Measurements from ENCODE around the gene DUS3L. TPM values are rescaled to one million over a fixed set of nuclear protein-coding genes. Genes with fewer than 3 reads are reported as not detected.
"Not testable (repeated sequence)": the region's sequence is repeated elsewhere in the genome, so short reads cannot be mapped to it uniquely, and the experiment has no call there.

The DUS3L gene
- total RNA-seq, 1 donor from 2014 or later: 22.9 TPM

GRCh38 chr19:5800361-5801270 lies 9.7 kb upstream of the DUS3L start:
- no peak for DNase-seq (ENCODE audit: low read depth in 2 of 2)

GRCh38 chr19:5799247-5800241 lies 8.6 kb upstream of the DUS3L start:
- no peak for DNase-seq (ENCODE audit: low read depth in 2 of 2)

GRCh38 chr19:5798244-5798643 lies 7.3 kb upstream of the DUS3L start:
- no peak for DNase-seq (ENCODE audit: low read depth in 2 of 2)

GRCh38 chr19:5795382-5795919 lies 4.5 kb upstream of the DUS3L start:
- no peak for DNase-seq (ENCODE audit: low read depth in 2 of 2)

- DNase-seq (ENCODE audit: low read depth in 2 of 2): no peak
Measured at GRCh38 chr19:5793188-5793587, 2.2 kb upstream of the DUS3L start.

GRCh38 chr19:5792224-5792623 lies 1.3 kb upstream of the DUS3L start:
- DNase-seq (ENCODE audit: low read depth in 2 of 2): no peak

GRCh38 chr19:5789886-5790558 lies 941 bp downstream of the DUS3L start:
- DNase-seq (ENCODE audit: low read depth in 2 of 2): no peak

- no peak for DNase-seq (ENCODE audit: low read depth in 2 of 2)
Measured at GRCh38 chr19:5789351-5789761, 1.6 kb downstream of the DUS3L start.

GRCh38 chr19:5788422-5788821 lies 2.5 kb downstream of the DUS3L start:
- no peak for DNase-seq (ENCODE audit: low read depth in 2 of 2)

GRCh38 chr19:5787409-5788182 lies 3.4 kb downstream of the DUS3L start:
- DNase-seq (ENCODE audit: low read depth in 2 of 2): no peak

GRCh38 chr19:5786593-5787408 lies 4.2 kb downstream of the DUS3L start:
- no peak for DNase-seq (ENCODE audit: low read depth in 2 of 2)

GRCh38 chr19:5785423-5785822 lies 5.5 kb downstream of the DUS3L start:
- DNase-seq (ENCODE audit: low read depth in 2 of 2): no peak

GRCh38 chr19:5784581-5785147 lies 6.3 kb downstream of the DUS3L start, which contains the start of gene PRR22:
PRR22 (minus strand) TSS chr19:5784746; CDS start chr19:5784660, 86 bp downstream.
- no peak for DNase-seq (ENCODE audit: low read depth in 2 of 2)

- no peak for DNase-seq (ENCODE audit: low read depth in 2 of 2)
Measured at GRCh38 chr19:5782945-5783919, 7.7 kb downstream of the DUS3L start.

GRCh38 chr19:5782322-5782721 lies 8.6 kb downstream of the DUS3L start:
- DNase-seq (ENCODE audit: low read depth in 2 of 2): no peak

- DNase-seq (ENCODE audit: low read depth in 2 of 2): not testable (repeated sequence)
Measured at GRCh38 chr19:5780916-5781315, 10.0 kb downstream of the DUS3L start.

GRCh38 chr19:5778402-5778801 lies 12.6 kb downstream of the DUS3L start:
- DNase-seq (ENCODE audit: low read depth in 2 of 2): no peak
